Measurements from ENCODE around the gene PPM1H. TPM values are rescaled to one million over a fixed set of nuclear protein-coding genes. Genes with fewer than 3 reads are reported as not detected.

Gene PPM1H
- total RNA-seq, 1 experiment from 2014 or later, result 37.1 TPM

DNA sequence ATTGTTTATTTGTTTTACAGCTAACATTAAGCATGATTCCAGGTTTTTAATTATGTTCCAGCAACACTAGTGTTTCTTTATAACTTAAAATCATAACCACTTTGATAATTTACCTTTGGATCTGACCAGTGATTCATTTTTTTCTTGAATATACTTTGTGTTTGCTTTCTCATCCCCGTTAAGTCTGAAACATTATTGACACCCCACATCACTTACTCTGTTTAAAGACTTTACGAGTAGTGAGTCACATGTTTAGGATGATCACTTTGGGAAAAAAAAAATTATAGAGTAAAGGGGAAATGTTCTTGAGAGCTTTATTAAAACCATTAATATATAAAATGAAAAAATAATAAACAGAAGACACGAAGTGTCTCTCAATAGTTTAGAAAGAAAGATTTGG lies 336.1 kb downstream of the PPM1H start:
- Mint-ChIP-seq H3K4me1 (peaks cover 23% of the 10 kb centered on the region), H3K27me3 (ENCODE audit: low read depth) (no peaks in the 10 kb centered on the region), H3K36me3 (no peaks in the 10 kb centered on the region), H3K9me3 (no peaks in the 10 kb centered on the region), H3K4me3 (no peak overlapping the region), H3K27ac (no peak overlapping the region)
- no peak for TF ChIP-seq ESRRA (CRISPR knock-in tag; IDR thresholded peaks at IDR 0.05; ENCODE audit: borderline replicate concordance)
- TF ChIP-seq RELA (CRISPR knock-in tag; IDR thresholded peaks at IDR 0.05; ENCODE audit: borderline replicate concordance), result no peak
- no peak for TF ChIP-seq ZNF263 (CRISPR knock-in tag; IDR thresholded peaks at IDR 0.05; ENCODE audit: low read depth)
- TF ChIP-seq IRF2 (CRISPR knock-in tag; IDR thresholded peaks at IDR 0.05; ENCODE audit: borderline replicate concordance, low read depth), result no peak
- TF ChIP-seq, protein P1, sequence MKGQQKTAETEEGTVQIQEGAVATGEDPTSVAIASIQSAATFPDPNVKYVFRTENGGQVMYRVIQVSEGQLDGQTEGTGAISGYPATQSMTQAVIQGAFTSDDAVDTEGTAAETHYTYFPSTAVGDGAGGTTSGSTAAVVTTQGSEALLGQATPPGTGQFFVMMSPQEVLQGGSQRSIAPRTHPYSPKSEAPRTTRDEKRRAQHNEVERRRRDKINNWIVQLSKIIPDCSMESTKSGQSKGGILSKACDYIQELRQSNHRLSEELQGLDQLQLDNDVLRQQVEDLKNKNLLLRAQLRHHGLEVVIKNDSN (CRISPR knock-in tag; IDR thresholded peaks at IDR 0.05), result no peak
- POLR2A ChIA-PET, result interaction anchor here (1.2 kb wide), 1 partner anchor 132 kb away, joined by 3 read pairs; the partner anchor contains the start of gene MON2
- CTCF ChIA-PET, result interaction anchor here (1.0 kb wide), 3 partner anchors 17 to 201 kb away, joined by 3 to 7 read pairs (median 3); no protein-coding TSS in a partner anchor
- ATAC-seq (no peak), DNase-seq (ENCODE audit: low spot score) (no peak)

DNA sequence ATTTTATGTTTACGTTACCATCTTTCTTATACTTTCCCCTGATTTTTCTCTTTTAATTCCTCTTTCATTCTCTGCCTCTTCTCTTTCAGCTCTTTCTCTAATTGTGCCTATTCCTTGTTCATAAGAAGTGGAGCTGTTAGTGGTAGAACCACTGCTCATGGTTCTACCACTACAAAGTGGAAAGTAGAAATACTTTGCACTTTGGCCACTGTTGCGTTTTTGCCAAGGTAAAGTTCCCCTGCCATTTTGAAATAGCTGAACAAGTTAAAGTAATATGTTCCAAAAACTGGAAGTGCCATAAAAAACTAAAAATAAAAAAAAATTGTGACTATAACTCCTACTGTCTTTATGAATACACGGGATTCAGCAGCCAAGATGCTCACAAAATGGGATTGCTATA lies 337.7 kb downstream of the PPM1H start:
- TF ChIP-seq JAZF1 (CRISPR knock-in tag; IDR thresholded peaks at IDR 0.05) (no peak), MYBL2 (CRISPR knock-in tag; IDR thresholded peaks at IDR 0.05) (no peak), ZNF219 (CRISPR knock-in tag; IDR thresholded peaks at IDR 0.05; ENCODE audit: borderline replicate concordance) (no peak), EMX1 (CRISPR knock-in tag; IDR thresholded peaks at IDR 0.05) (no peak)

More for the DNA sequence above, 337.7 kb downstream of the PPM1H start:
- Mint-ChIP-seq H3K9me3 (no peaks in the 10 kb centered on the region), H3K36me3 (no peaks in the 10 kb centered on the region), H3K4me3 (no peak overlapping the region), H3K4me1 (peaks cover 22% of the 10 kb centered on the region), H3K27me3 (ENCODE audit: low read depth) (no peaks in the 10 kb centered on the region), H3K27ac (no peak overlapping the region)
- no peak for ATAC-seq
- ChIA-PET POLR2A (no interaction called here), CTCF (no interaction called here)
- no peak for DNase-seq (ENCODE audit: low spot score)

Small RNAs within 50 kb of the gene (microRNA-seq; reads per million reads assigned to microRNA genes)
- 348 reads per million, percentile 80 among the genes with 10 or more reads in this experiment for gene MIRLET7I (ENCODE audit: borderline number of aligned reads)

Other genes with a start within 250 kb of the PPM1H start
- 0.09 to 0.24 TPM (median 0.11 TPM) in 3 replicates for gene AVPR1A, start 216.1 kb upstream of the PPM1H start, total RNA-seq (2021)

All from WTC11 (cell line).